ENCODE measurements around the gene YTHDF2.
"Not testable (repeated sequence)": the region's sequence is repeated elsewhere in the genome, so short reads cannot be mapped to it uniquely, and the experiment has no call there.

The YTHDF2 gene

DNA sequence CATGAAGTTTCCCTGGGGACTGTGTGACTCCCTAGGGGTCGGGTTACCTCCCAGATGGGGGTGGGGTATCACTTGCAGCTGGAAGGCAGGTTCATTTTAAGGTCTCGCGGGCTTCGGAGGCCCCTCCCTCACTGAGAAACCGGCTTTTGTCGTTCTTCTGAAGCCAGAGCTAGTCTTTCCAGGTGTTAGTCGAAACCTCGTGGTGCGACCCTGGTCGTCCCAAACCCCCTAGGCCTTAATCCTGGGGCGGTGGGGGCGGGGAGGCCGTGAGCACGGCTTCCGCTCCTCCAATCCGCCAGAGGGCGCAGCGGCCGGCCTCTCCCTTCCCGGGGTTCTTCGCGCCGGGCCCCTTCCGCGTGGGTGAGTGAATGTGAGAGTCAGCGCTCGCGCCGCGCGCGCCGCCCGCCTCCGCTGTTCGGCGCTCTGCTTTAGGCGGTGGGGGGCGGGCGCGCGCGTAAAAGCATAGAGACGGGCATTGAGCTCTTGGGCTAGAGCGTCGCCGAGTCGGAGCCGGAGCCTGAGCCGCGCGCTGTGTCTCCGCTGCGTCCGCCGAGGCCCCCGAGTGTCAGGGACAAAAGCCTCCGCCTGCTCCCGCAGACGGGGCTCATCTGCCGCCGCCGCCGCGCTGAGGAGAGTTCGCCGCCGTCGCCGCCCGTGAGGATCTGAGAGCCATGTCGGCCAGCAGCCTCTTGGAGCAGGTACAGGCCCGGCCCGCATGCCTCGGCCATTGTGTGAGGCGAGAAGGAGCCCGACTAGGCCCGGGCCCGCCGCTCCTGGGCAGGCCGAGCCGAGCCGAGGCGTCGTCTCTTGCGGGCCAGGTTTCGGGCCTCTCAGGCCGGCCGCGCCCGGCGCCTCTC is at the start of gene YTHDF2:
TSS of gene YTHDF2 (plus strand) at position 491 of the 857 bp plus-strand sequence. CDS start at position 672, 181 bp downstream.
- peak; percentile 98 for DNase-seq

DNA sequence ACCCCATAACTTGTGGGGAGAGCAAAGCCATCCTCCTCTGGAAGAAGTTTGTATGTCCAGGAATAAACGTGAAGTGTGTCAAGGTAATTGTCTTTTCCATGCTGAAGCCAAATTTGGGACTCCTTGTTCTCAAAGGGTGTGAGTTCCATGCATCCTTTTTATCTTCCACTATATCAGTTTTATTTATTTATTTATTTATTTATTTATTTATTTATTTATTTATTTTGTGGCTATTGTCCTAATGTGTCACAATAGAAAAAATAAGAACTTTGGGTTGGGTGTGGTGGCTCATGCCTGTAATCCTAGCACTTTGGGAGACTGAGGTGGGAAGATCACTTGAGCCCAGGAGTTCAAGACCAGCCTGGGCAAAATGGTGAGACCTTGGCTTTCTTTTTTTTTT is 45.1 kb upstream of the YTHDF2 start:
- not testable (repeated sequence) for DNase-seq

DNA sequence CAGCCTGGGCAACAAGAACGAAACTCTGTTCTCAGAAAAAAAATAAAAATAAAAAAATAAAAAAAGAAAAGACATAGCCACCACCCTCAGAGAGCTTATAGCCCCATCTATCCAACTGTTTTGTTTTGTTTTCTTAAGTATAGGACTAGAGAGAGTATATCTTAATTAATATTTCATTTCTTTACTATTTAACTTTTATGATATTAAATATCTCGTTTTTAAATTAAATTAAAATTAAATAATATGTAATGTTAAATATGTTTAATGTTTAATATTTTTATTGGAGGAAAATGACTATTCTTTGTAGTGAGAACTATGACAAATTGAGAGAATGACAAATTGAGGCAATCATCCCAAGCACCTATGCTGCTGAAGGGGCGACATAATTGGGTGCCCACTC is 33.1 kb upstream of the YTHDF2 start:
- DNase-seq, result no peak

DNA sequence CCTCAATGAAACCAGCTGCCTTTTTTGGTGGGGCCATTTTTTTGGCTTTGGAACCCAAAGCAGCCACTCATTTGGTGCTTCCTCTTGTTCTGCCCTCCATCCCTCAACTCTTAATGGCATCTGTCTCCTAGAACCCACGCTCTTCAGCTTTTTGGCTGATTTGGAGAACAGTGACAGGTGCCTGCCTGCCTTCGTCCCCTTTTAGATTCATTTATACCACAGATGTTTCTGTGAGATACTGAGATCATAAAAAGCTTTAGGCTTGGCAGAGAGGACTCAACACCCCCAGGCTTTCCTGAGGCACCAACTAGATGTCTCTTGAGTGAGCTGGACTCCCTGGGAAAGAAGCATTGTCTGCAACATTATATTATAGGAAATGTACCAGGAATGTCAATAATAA is 20.4 kb upstream of the YTHDF2 start:
- DNase-seq, result no peak

DNA sequence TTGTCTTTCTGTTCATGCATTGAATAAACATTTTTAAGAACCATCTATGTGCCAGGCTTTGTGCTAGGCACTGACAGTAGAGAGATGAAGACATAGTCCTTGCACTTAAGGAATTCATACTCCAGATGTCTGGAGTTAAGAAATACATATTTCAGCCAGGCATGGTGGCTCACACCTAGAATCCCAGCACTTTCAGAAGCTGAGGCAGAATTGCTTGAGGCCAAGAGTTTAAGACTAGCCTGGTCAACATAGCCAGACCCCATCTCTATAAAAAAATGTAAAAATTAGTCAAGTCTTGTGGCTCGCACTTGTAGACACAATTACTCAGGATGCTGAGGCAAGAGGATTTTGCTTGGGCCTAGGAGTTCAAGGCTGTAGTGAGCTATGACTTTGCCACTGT is 18.6 kb upstream of the YTHDF2 start:
- DNase-seq, result no peak

DNA sequence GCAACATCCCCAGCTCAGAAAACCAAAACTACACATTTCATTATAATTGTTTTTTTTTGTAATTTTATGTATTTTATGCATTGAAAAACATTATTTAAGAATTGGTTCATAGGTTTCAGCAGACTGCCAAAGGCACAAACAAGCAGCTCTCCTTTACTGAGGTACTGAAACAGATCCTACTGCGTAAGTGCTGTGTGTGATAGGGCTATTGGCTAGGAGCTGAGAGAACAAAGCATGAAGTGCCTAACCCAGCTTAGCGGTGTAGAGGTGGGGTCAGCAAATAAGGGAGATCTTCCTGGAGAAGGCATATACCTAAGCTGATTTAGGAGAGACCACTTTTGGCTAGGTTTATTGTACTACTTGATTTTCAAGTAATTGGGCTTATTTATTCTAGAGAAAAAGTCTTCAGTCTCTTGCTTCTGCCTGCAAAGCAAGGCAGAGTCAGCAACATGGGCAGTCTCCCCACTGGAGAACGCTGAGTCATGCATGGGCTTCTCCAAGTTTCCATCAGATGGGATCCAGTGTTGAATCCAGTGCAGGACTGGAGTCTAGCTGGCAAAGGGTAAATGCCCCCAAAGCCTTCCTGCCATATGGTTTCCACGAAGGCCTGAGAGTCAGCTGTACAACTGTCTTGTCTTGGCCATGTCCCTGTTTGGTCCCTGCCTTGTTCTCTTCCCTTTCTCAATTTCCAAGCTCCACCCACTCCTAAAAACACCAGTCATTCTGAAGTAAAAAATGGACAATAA is 18.0 kb upstream of the YTHDF2 start:
- DNase-seq, result no peak

DNA sequence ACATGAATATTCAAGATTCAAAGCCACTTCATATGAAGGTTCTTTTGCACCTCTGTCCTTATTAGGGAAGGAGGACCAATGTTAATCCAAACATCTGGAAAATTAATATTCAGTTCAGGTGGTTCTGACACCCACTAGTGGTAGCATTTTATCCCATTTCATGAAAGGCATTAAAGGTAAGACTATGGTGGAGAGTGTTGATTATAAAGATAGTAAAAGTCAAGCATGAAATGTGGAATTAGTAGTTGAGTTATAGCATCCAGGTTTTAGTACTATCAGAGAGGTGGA is 17.5 kb upstream of the YTHDF2 start:
- DNase-seq, result no peak

DNA sequence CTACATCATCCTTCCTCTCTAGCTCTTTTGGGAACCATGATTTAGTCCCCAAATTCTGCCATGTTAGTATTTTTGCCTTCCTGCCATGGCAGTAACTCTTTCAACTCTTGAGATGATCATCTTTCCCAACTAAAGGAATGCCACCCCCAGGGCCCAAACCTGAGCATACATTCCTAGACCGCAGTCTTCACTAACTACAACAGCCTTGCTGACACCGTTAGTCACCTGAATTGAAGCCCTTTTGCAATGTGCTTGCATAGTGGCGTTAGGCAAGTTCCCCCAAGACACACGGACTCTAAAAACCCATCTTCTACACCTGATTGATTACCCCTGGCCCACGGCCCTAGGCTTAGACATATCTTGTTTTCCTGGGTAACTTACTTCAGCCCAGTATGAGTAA is 16.4 kb upstream of the YTHDF2 start:
- no peak for DNase-seq

DNA sequence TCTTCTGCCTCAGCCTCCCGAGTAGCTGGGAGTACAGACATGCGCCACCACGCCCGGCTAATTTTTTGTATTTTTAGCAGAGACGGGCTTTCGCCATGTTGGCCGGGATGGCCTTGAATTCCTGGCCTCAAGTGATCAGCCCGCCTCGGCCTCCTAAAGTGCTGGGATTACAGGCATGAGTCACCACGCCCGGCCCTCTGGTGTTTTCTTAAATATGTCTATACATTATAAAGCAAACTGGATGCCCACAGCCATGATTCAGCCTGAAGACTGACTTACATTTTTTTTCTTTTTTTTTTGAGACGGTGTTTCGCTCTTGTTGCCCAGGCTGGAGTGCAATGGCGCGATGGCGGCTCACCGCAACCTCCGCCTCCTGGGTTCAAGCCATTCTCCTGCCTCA is 14.8 kb upstream of the YTHDF2 start:
- not testable (repeated sequence) for DNase-seq

DNA sequence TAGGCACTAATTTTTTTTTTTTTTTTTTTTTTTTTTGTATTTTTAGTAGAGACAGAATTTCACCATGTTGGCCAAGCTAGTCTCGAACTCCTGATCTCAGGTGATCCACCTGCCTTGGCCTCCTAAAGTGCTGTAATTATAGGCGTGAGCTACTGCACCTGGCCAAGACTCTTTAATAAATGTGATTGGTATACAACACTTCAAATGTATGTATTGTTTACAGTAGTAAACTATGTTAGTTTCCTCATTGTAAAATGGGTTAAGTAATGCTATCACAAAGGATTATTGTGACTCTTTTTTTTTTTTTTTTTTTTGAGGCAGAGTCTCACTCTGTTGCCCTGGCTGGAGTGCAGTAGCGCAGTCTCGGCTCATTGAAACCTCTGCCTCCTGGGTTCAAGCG is 11.4 kb upstream of the YTHDF2 start:
- not testable (repeated sequence) for DNase-seq

DNA sequence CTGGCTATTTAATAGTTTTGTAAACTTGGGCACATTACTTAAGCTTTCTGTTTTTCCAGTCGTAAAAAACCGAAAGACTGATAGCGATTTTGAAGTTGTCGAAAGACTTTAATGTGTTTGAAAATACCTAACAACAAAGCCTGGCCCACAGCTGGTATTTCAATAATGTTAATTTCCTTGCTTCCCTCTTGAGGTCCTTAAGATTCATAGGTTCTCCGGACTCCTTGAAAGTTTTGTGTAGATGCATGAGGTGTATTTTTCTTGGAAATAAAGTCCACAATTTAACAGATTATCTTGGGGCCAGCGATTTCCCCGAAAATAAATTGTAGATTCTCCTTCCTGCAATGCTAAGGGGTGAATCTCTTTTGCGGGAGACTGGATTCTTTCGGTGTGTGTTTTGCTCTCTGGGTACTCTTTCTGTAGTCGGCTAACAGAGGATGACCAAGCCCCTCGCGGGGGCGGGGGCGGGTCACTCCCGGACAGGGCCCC is 735 bp upstream of the YTHDF2 start:
- no peak for DNase-seq

DNA sequence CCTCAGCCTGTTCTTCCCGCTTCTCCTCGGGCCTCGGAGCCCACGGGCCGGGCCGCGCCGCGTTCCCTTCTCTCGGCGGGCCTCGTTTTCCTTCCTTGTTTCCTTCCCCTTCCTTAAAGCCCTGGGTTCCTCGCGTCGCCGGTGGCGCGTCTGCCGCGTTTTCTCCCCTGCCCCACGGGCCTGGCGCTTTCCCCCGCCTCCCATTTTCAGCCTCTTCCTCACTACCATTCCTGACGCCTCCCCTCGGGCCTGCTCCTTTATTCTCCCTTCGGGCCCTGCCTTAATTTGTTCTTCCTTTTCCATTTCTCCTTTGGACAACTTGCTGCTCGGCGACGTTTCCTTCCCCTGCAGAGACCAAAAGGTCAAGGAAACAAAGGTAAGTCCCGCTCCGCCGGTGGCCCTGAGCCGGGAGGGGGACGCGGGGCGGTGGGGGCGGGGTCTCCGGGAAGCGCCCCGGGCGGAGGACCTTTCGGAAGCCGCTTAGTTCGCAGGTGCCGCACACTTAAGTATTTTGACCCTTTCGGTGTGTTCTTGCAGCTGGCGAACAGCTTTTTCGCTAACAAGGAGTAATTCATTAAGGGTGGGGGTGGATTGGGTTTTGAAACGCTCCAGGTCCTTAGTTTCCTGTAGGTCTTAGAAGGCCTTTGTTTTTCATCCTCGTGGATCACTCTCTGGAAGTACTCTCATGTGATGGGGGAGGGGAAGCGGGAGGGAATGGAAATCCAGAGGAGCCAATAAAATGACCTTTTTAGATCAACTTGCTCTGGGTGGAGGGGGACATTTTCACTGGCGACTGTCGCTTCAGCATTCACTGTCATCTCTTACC is 780 bp downstream of the YTHDF2 start:
- peak; percentile 60 for DNase-seq

DNA sequence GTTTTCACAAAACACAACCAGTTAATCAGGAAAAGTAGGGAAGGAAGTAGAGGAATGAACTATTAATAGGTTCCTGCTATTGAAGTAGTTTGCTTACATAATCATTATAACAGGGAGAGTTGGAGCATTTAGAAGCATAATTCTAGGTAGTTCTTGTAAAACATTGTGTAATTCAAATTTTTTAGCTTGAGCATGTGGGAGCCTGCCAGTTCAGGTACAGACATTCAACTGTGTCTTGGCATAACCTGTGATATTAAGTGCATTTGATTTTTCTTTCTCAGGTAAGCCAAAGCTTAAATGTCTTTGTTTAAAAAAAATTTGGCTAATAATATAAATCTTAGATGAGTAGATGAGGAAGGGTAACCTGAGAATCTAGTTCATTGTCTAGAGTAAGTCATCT is 3.4 kb downstream of the YTHDF2 start:
- no peak for DNase-seq

DNA sequence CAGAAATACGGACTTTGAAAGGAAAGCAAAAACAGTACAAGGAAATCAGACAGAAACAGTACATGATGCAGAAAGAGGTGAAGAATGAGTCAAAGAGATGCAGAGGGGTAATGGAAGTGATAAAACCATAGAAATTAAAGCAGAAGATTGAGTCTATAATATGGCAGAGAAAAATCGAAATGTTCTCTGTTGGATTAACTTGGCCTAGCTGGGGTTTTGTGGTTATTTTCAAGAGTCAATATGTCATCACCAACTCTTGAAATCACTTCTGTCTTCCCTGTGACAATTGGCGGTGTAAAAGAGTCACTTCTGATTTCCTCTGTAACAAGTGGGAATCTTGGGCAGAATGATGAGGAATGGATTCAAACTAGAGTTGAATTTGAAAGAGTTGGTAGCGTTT is 7.4 kb downstream of the YTHDF2 start:
- no peak for DNase-seq

DNA sequence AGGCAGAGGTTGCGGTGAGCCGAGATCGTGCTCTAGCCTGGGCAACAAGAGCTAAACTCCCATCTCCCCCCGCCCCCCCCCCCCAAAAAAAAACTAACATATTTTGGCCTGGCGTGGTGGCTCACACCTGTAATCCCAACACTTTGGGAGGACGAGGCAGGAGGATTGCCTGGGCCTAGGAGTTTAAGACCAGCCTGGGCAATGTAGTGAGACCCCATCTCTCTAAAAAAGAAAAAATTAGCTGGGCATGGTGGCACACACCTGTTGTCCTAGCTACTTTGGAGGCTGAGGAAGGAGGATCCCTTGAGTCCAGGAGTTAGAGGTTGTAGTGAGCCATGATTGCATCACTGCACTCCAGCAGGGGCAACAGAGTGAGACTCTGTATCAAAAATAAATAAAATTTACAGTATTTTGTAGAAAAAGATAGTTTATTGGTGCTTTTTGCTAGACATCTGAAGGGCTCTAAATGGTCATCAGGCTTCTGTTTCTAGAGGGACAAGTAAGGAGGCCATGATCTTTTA is 9.0 kb downstream of the YTHDF2 start:
- DNase-seq, result no peak

DNA sequence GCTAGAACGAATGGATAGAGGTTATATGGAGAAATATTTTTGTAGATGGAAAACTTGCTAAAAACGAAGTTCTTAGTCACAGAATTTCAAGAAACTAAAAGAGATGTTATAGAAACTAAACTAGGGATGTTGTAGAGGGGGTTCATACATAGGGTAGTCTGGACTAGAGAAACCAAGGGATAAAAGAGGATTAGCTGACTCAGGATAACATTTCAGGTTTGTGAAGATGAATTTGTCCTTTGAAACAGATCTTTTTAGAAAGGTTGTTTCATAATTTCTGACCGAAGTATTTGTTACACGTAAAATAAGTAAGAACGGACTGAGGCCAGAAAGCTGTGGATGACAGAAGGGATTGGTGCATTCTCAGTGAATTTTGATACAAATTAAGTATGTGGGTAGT is 13.6 kb downstream of the YTHDF2 start:
- DNase-seq, result no peak

DNA sequence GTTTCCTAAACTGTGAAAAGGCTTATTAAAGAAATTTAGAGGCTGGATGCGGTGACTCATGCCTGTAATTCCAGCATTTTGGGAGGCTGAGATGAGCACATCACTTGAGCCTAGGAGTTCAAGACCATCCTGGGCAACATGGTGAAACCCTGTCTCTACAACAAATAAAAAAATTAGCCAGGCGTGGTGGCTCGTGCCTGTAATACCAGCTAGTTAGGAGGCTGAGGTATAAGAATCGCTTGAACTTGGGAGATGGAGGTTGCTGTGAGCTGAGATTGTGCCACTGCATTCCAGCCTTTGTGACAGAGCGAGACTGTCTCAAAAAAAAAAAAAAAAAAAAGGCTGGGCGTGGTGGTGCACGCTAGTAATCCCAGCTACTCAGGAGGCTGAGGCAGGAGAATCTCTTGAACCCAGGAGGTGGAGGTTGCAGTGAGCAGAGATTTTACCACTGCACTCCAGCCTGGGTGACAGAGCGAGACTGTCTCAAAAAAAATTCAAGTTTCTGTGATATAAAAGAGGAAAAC is 14.1 kb downstream of the YTHDF2 start:
- DNase-seq, result not testable (repeated sequence)

DNA sequence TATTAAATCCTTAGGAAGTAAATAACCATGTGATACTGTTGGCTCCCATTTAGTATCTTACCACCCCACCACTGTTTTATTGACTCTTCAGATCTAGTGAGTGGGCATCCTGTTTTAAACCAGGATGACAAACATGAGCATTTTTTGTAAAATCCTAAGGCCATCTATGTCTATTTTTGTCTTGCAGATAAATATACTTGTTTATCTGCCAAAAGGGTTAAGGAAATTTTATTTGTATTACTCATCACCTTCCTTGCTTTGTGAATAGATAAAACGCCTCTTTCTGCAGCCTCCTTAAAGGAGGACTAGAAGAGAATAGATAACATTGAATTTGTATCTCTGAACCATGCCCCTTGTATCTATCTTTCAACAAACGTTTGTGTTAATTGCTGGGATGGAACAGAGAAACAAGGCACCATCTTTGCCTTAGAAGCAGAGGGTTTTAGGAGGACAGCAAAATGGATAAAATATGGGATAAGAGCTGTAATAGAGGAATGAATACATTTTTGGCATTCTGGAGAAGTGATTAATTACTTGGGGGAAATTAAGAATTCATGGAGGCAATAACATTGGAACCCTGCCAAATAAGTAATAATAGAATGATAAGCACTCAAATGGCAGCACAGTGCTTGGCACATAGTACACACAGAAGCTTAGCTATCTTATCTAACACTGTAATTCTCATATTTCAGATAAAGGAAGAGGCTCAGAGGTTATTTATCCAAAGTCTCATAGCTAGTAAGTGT is 14.7 kb downstream of the YTHDF2 start:
- DNase-seq, result no peak

DNA sequence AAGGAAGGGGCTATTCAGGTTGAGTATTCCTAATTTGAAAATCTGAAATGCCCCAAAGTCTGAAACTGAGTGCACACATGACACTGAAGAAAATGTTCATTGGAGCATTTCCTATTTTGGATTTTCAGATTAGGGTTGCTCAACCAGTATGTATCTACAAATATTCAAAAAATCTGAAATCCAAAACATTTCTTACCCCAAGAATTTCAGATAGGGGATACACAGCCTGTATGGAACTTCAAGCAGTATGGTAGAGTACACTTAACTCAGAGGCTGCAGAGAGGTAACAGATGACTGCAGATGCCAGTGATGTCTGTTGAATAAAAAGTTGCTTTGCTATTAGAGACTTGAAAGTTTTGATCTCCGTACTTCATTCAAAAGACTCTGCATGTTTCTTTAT is 19.0 kb downstream of the YTHDF2 start:
- DNase-seq, result no peak

DNA sequence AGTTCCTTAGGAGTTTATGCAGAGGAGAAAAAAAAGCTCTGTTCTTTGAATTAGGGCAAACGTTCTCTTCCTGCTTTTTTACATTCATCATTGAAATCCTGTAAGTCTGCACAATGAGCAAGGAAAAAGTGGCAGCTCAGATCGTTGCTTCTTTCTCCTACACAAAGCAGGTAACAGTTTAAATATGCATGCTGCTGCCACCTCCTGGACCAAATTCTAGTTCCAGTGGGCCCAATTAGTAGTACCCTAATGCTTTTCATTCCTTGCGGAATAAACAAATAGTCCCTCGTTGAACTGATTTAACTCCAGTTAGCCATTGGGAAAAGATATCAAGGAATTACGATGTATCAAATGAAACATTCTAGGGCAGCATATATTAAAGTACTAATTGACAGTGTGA is 20.1 kb downstream of the YTHDF2 start:
- DNase-seq, result peak; percentile 31

DNA sequence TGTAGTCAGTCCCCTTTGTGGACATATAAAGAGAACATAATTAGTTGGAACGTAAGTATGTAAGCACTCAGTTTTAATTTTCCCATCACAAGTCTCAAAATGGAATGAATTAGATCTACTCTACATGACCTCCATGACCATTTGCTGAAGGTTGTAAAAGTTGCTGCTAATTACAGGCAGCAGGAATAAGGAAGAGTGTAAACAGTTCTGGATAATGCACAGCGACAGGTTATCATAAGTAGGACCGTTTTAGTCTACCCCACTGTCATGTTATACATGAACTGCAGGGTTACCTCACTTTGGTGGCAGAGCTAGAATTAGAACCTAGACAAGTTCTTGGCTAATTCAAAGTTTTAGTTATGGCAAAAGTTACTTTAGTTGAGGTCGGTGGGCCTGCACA is 21.7 kb downstream of the YTHDF2 start:
- DNase-seq, result no peak

DNA sequence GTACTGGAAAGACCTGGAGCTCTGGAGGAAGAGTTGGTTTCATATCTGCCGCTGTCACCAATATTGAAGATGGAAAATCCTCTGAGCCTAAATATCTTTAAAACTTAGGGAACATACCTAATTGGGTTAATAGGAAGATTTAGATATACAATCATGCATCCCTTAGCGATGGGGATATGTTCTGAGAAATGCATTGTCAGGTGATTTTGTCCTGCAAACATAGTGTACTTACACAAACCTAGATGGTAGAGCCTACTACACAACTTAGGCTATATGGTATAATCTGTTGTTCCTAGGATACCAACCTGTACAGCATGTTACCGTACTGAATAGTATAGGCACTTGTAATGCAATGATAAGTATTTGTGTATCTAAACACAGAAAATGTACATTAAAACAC is 22.5 kb downstream of the YTHDF2 start:
- DNase-seq, result no peak

Measured in CD4-positive, alpha-beta T cell treated with Interleukin-21 for 1 hour (primary cell).